ENCODE data around the gene DOCK10.

- no peak for TF ChIP-seq CTCF (conservative IDR thresholded peaks at IDR 0.05)
- TF ChIP-seq EZH2 (IDR thresholded peaks at IDR 0.05; ENCODE audit: low read depth): no peak
Measured at GRCh38 chr2:224722770-224723169, 319.5 kb downstream of the DOCK10 start.

All from PC-9 (cell line).